ENCODE results near the gene RRP7A. TPM values are rescaled to one million over a fixed set of nuclear protein-coding genes. Genes with fewer than 3 reads are reported as not detected.

The RRP7A gene
- total and polyA plus RNA-seq, 2 of the 13 experiments (the other 11 are each of a cell fraction or from before 2014, with no cell fraction given) = 15.3 to 41.6 TPM

DNA sequence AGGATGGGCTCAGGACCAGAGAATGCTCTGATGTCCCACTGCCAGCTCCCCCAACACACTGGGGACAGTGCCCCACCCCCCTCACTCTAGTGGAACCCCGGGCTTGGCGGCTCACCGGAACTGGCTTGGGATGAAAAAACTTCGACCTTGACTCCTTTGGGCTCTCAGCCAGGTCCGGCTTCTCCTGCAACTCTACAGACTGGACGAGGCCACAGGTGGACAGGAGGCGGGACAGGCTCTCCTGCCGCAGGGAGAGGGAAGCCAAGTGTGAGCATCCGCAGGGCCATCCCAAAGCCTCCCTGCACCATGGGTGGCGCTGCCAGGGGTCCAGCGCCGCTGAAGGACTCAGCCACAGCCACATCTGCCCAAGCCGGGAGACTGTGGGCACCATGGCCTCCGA lies 3.7 kb downstream of the RRP7A start (continued):
- TF ChIP-seq, protein P1, sequence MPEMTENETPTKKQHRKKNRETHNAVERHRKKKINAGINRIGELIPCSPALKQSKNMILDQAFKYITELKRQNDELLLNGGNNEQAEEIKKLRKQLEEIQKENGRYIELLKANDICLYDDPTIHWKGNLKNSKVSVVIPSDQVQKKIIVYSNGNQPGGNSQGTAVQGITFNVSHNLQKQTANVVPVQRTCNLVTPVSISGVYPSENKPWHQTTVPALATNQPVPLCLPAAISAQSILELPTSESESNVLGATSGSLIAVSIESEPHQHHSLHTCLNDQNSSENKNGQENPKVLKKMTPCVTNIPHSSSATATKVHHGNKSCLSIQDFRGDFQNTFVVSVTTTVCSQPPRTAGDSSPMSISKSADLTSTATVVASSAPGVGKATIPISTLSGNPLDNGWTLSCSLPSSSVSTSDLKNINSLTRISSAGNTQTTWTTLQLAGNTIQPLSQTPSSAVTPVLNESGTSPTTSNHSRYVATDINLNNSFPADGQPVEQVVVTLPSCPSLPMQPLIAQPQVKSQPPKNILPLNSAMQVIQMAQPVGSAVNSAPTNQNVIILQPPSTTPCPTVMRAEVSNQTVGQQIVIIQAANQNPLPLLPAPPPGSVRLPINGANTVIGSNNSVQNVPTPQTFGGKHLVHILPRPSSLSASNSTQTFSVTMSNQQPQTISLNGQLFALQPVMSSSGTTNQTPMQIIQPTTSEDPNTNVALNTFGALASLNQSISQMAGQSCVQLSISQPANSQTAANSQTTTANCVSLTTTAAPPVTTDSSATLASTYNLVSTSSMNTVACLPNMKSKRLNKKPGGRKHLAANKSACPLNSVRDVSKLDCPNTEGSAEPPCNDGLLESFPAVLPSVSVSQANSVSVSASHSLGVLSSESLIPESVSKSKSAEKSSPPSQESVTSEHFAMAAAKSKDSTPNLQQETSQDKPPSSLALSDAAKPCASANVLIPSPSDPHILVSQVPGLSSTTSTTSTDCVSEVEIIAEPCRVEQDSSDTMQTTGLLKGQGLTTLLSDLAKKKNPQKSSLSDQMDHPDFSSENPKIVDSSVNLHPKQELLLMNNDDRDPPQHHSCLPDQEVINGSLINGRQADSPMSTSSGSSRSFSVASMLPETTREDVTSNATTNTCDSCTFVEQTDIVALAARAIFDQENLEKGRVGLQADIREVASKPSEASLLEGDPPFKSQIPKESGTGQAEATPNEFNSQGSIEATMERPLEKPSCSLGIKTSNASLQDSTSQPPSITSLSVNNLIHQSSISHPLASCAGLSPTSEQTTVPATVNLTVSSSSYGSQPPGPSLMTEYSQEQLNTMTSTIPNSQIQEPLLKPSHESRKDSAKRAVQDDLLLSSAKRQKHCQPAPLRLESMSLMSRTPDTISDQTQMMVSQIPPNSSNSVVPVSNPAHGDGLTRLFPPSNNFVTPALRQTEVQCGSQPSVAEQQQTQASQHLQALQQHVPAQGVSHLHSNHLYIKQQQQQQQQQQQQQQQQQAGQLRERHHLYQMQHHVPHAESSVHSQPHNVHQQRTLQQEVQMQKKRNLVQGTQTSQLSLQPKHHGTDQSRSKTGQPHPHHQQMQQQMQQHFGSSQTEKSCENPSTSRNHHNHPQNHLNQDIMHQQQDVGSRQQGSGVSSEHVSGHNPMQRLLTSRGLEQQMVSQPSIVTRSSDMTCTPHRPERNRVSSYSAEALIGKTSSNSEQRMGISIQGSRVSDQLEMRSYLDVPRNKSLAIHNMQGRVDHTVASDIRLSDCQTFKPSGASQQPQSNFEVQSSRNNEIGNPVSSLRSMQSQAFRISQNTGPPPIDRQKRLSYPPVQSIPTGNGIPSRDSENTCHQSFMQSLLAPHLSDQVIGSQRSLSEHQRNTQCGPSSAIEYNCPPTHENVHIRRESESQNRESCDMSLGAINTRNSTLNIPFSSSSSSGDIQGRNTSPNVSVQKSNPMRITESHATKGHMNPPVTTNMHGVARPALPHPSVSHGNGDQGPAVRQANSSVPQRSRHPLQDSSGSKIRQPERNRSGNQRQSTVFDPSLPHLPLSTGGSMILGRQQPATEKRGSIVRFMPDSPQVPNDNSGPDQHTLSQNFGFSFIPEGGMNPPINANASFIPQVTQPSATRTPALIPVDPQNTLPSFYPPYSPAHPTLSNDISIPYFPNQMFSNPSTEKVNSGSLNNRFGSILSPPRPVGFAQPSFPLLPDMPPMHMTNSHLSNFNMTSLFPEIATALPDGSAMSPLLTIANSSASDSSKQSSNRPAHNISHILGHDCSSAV (CRISPR knock-in tag; IDR thresholded peaks at IDR 0.05; ENCODE audit: borderline replicate concordance) = no peak
- TF ChIP-seq JUND (CRISPR knock-in tag; IDR thresholded peaks at IDR 0.05) (no peak), SALL1 (CRISPR knock-in tag; IDR thresholded peaks at IDR 0.05) (peak; percentile 48; the same call in 1 of the 2 replicates), SCMH1 (CRISPR knock-in tag; IDR thresholded peaks at IDR 0.05; ENCODE audit: borderline replicate concordance) (no peak), RBFOX2 (IDR thresholded peaks at IDR 0.05; ENCODE audit: low read depth, low read length) (peak; percentile 50; the same call in 1 of the 2 replicates), AGO2 (optimal IDR thresholded peaks at IDR 0.05; ENCODE audit: low read depth, low read length) (no peak), HES4 (CRISPR knock-in tag; IDR thresholded peaks at IDR 0.05; ENCODE audit: borderline replicate concordance) (no peak), MIXL1 (CRISPR knock-in tag; IDR thresholded peaks at IDR 0.05) (no peak), SETDB1 (CRISPR knock-in tag; IDR thresholded peaks at IDR 0.05; ENCODE audit: borderline replicate concordance) (no peak), ZSCAN12 (CRISPR knock-in tag; IDR thresholded peaks at IDR 0.05) (no peak)
- TF ChIP-seq, protein P2, sequence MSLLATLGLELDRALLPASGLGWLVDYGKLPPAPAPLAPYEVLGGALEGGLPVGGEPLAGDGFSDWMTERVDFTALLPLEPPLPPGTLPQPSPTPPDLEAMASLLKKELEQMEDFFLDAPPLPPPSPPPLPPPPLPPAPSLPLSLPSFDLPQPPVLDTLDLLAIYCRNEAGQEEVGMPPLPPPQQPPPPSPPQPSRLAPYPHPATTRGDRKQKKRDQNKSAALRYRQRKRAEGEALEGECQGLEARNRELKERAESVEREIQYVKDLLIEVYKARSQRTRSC (CRISPR knock-in tag; IDR thresholded peaks at IDR 0.05; ENCODE audit: low read depth) = no peak
- TF ChIP-seq, protein P3, sequence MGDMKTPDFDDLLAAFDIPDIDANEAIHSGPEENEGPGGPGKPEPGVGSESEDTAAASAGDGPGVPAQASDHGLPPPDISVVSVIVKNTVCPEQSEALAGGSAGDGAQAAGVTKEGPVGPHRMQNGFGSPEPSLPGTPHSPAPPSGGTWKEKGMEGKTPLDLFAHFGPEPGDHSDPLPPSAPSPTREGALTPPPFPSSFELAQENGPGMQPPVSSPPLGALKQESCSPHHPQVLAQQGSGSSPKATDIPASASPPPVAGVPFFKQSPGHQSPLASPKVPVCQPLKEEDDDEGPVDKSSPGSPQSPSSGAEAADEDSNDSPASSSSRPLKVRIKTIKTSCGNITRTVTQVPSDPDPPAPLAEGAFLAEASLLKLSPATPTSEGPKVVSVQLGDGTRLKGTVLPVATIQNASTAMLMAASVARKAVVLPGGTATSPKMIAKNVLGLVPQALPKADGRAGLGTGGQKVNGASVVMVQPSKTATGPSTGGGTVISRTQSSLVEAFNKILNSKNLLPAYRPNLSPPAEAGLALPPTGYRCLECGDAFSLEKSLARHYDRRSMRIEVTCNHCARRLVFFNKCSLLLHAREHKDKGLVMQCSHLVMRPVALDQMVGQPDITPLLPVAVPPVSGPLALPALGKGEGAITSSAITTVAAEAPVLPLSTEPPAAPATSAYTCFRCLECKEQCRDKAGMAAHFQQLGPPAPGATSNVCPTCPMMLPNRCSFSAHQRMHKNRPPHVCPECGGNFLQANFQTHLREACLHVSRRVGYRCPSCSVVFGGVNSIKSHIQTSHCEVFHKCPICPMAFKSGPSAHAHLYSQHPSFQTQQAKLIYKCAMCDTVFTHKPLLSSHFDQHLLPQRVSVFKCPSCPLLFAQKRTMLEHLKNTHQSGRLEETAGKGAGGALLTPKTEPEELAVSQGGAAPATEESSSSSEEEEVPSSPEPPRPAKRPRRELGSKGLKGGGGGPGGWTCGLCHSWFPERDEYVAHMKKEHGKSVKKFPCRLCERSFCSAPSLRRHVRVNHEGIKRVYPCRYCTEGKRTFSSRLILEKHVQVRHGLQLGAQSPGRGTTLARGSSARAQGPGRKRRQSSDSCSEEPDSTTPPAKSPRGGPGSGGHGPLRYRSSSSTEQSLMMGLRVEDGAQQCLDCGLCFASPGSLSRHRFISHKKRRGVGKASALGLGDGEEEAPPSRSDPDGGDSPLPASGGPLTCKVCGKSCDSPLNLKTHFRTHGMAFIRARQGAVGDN (CRISPR knock-in tag; IDR thresholded peaks at IDR 0.05) = peak; percentile 75
- TF ChIP-seq, protein P4, sequence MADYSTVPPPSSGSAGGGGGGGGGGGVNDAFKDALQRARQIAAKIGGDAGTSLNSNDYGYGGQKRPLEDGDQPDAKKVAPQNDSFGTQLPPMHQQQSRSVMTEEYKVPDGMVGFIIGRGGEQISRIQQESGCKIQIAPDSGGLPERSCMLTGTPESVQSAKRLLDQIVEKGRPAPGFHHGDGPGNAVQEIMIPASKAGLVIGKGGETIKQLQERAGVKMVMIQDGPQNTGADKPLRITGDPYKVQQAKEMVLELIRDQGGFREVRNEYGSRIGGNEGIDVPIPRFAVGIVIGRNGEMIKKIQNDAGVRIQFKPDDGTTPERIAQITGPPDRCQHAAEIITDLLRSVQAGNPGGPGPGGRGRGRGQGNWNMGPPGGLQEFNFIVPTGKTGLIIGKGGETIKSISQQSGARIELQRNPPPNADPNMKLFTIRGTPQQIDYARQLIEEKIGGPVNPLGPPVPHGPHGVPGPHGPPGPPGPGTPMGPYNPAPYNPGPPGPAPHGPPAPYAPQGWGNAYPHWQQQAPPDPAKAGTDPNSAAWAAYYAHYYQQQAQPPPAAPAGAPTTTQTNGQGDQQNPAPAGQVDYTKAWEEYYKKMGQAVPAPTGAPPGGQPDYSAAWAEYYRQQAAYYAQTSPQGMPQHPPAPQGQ (CRISPR knock-in tag; IDR thresholded peaks at IDR 0.05; ENCODE audit: borderline replicate concordance) = no peak
